Measurements from ENCODE around the gene ARHGAP6. TPM values are rescaled to one million over a fixed set of nuclear protein-coding genes. Genes with fewer than 3 reads are reported as not detected.

Gene ARHGAP6
- total RNA-seq, 1 experiment from 2014 or later: 0.10 TPM

- H3K27me3 ChIP-seq (ENCODE audit: insufficient read depth, low read length): peaks cover 3% of the 10 kb centered on the region; the same call in 1 of the 2 replicates
- no TSS peak for BruUV-seq (replicated peaks)
- H3K27ac ChIP-seq (ENCODE audit: low read depth, low read length): no peak overlapping the region
- H3K36me3 ChIP-seq (ENCODE audit: control insufficient read depth in 1 of 2, insufficient read depth in 2 of 2, low read length in 2 of 2): no peaks in the 10 kb centered on the region
- no peak overlapping the region for H3K4me3 ChIP-seq (replicated peaks in 1 of 2; ENCODE audit: low read depth in 1 of 2, low read length in 2 of 2)
- ChIA-PET CTCF (no interaction called here), RAD21 (ENCODE audit: low non-redundant PET in 1 of 2, low total read pairs in 2 of 2, uncharacterized antibody in 2 of 2, unreplicated experiment in 2 of 2) (no interaction called here), POLR2A (no interaction called here)
- no peak overlapping the region for H2AFZ ChIP-seq (ENCODE audit: low read depth, low read length, poor library complexity, severe bottlenecking)
- no peaks in the 10 kb centered on the region for H3K4me1 ChIP-seq (ENCODE audit: control insufficient read depth in 1 of 2, insufficient read depth in 2 of 2, low read length in 2 of 2)
- H4K20me1 ChIP-seq (ENCODE audit: insufficient read depth): no peaks in the 10 kb centered on the region
- no peak for ATAC-seq
- intact Hi-C loops (cut with micrococcal nuclease): no loop called here
- H3K4me2 ChIP-seq (ENCODE audit: low read length): no peak overlapping the region
- H3K9me2 ChIP-seq (ENCODE audit: insufficient read depth): no peaks in the 10 kb centered on the region
- no peak for DNase-seq (ENCODE audit: low read depth, low spot score)
- H3K79me2 ChIP-seq (ENCODE audit: insufficient read depth, low read length): no peaks in the 10 kb centered on the region
- no peaks in the 10 kb centered on the region for H3K9me3 ChIP-seq (ENCODE audit: control insufficient read depth in 1 of 2, insufficient read depth in 1 of 2, low read depth in 1 of 2, low read length in 2 of 2)
- TF ChIP-seq ZFX (IDR thresholded peaks at IDR 0.05): no peak
- TF ChIP-seq JUND (IDR thresholded peaks at IDR 0.05): no peak
- no peak for TF ChIP-seq EZH2phosphoT487 (IDR thresholded peaks at IDR 0.05; ENCODE audit: borderline replicate concordance)
- no peak for TF ChIP-seq POLR2A (IDR thresholded peaks at IDR 0.05; ENCODE audit: borderline replicate concordance, extremely low read depth, insufficient read depth, insufficient read length)
- TF ChIP-seq CBX3 (IDR thresholded peaks at IDR 0.05; ENCODE audit: low read depth): no peak
- TF ChIP-seq ZBTB33 (IDR thresholded peaks at IDR 0.05; ENCODE audit: extremely low read depth, insufficient replicate concordance, low read length): no peak
- TF ChIP-seq EGR1 (IDR thresholded peaks at IDR 0.05; ENCODE audit: low read depth): no peak
- TF ChIP-seq CEBPB (IDR thresholded peaks at IDR 0.05; ENCODE audit: low read depth): no peak
- H3K9ac ChIP-seq (ENCODE audit: low read length): no peak overlapping the region
Observed at GRCh38 chrX:11434607-11435006, 231.1 kb downstream of the ARHGAP6 start.

- Histone ChIP-seq H3K9me3 (ENCODE audit: control insufficient read depth in 1 of 2, insufficient read depth in 1 of 2, low read depth in 1 of 2, low read length in 2 of 2) (no peaks in the 10 kb centered on the region), H3K79me2 (ENCODE audit: insufficient read depth, low read length) (no peaks in the 10 kb centered on the region), H3K4me2 (ENCODE audit: low read length) (no peak overlapping the region), H3K27ac (ENCODE audit: low read depth, low read length) (no peak overlapping the region), H3K4me3 (replicated peaks in 1 of 2; ENCODE audit: low read depth in 1 of 2, low read length in 2 of 2) (no peak overlapping the region), H3K36me3 (ENCODE audit: control insufficient read depth in 1 of 2, insufficient read depth in 2 of 2, low read length in 2 of 2) (no peaks in the 10 kb centered on the region), H2AFZ (ENCODE audit: low read depth, low read length, poor library complexity, severe bottlenecking) (no peak overlapping the region), H3K27me3 (ENCODE audit: insufficient read depth, low read length) (peaks cover 3% of the 10 kb centered on the region; the same call in 1 of the 2 replicates), H4K20me1 (ENCODE audit: insufficient read depth) (no peaks in the 10 kb centered on the region), H3K9ac (ENCODE audit: low read length) (no peak overlapping the region), H3K9me2 (ENCODE audit: insufficient read depth) (no peaks in the 10 kb centered on the region), H3K4me1 (ENCODE audit: control insufficient read depth in 1 of 2, insufficient read depth in 2 of 2, low read length in 2 of 2) (no peaks in the 10 kb centered on the region)
- intact Hi-C loops (cut with micrococcal nuclease): no loop called here
- POLR2A ChIA-PET: no interaction called here
- CTCF ChIA-PET: no interaction called here
- BruUV-seq (replicated peaks): no TSS peak
- RAD21 ChIA-PET (ENCODE audit: low non-redundant PET in 1 of 2, low total read pairs in 2 of 2, uncharacterized antibody in 2 of 2, unreplicated experiment in 2 of 2): no interaction called here
- no peak for ATAC-seq
- TF ChIP-seq POLR2A (IDR thresholded peaks at IDR 0.05; ENCODE audit: borderline replicate concordance, extremely low read depth, insufficient read depth, insufficient read length): no peak
- no peak for TF ChIP-seq ATF3 (IDR thresholded peaks at IDR 0.05)
- no peak for TF ChIP-seq EZH2 (IDR thresholded peaks at IDR 0.05)
- TF ChIP-seq SP1 (IDR thresholded peaks at IDR 0.05; ENCODE audit: low read depth): no peak
- no peak for TF ChIP-seq SIN3A (IDR thresholded peaks at IDR 0.05; ENCODE audit: low read depth)
- no peak for TF ChIP-seq JUND (IDR thresholded peaks at IDR 0.05)
- TF ChIP-seq FOSL1 (IDR thresholded peaks at IDR 0.05; ENCODE audit: low read depth): no peak
- TF ChIP-seq SRF (IDR thresholded peaks at IDR 0.05; ENCODE audit: low read depth): no peak
- no peak for TF ChIP-seq CBX3 (IDR thresholded peaks at IDR 0.05; ENCODE audit: low read depth)
- TF ChIP-seq RAD21 (IDR thresholded peaks at IDR 0.05; ENCODE audit: low read depth): no peak
- no peak for TF ChIP-seq ZNF274 (IDR thresholded peaks at IDR 0.05; ENCODE audit: low read depth, low read length)
- no peak for TF ChIP-seq MAX (IDR thresholded peaks at IDR 0.05)
- TF ChIP-seq EGR1 (IDR thresholded peaks at IDR 0.05; ENCODE audit: low read depth): no peak
- no peak for DNase-seq (ENCODE audit: low read depth, low spot score)
Observed at GRCh38 chrX:11431786-11432185, 233.9 kb downstream of the ARHGAP6 start.

Measured in HCT116 (cell line).